ENCODE results near the gene FNDC1.

GRCh38 chr6:159229651-159230051 lies 60.5 kb downstream of the FNDC1 start:
- no peak for TF ChIP-seq POLR2A (IDR thresholded peaks at IDR 0.05; ENCODE audit: low read depth, low read length)
- no peak for TF ChIP-seq TAF1 (IDR thresholded peaks at IDR 0.05; ENCODE audit: low read depth, low read length)
- TF ChIP-seq POLR2AphosphoS5 (IDR thresholded peaks at IDR 0.05; ENCODE audit: low read depth, low read length) = no peak

All from GM12891 (cell line).